ENCODE measurements around the gene WFDC9. TPM values are rescaled to one million over a fixed set of nuclear protein-coding genes. Genes with fewer than 3 reads are reported as not detected.
A peak's percentile ranks its signal among the peaks of the same experiment; 100 is the strongest.

The WFDC9 gene
- total RNA-seq, 2 donors from 2014 or later, result not detected

DNA sequence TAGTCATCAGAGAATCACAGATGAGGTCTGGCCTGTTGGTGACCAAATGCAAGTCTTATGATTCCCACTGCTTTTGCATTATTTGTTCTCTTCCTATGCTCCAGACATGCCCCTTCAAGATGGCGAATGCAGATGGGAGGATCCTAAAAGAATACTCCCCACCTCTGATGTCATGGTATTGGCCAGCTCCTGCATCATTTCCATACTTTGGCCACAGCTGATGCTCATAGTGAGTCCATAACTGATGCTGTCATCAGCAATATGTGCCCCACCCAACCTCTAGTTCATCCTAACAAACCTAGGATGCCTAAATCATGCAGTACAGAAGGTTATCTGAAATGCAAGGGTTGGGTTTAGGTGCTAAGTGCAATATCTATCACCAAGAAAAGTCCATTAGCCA, 5.4 kb upstream of the WFDC9 start:
- H3K4me1 ChIP-seq, result no peaks in the 10 kb centered on the region
- H3K27ac ChIP-seq, result no peak overlapping the region
- DNase-seq, result no peak
- intact Hi-C loops (cut with DNase I), result no loop called here
- H3K36me3 ChIP-seq, result no peaks in the 10 kb centered on the region
- no peaks in the 10 kb centered on the region for H3K27me3 ChIP-seq
- TF ChIP-seq, protein P1, sequence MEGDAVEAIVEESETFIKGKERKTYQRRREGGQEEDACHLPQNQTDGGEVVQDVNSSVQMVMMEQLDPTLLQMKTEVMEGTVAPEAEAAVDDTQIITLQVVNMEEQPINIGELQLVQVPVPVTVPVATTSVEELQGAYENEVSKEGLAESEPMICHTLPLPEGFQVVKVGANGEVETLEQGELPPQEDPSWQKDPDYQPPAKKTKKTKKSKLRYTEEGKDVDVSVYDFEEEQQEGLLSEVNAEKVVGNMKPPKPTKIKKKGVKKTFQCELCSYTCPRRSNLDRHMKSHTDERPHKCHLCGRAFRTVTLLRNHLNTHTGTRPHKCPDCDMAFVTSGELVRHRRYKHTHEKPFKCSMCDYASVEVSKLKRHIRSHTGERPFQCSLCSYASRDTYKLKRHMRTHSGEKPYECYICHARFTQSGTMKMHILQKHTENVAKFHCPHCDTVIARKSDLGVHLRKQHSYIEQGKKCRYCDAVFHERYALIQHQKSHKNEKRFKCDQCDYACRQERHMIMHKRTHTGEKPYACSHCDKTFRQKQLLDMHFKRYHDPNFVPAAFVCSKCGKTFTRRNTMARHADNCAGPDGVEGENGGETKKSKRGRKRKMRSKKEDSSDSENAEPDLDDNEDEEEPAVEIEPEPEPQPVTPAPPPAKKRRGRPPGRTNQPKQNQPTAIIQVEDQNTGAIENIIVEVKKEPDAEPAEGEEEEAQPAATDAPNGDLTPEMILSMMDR (IDR thresholded peaks at IDR 0.05), result no peak
- H3K9me3 ChIP-seq, result no peaks in the 10 kb centered on the region
- no peak overlapping the region for H3K9ac ChIP-seq (ENCODE audit: low read depth in 2 of 2, low read length in 2 of 2)
- H3K4me3 ChIP-seq, result no peak overlapping the region

DNA sequence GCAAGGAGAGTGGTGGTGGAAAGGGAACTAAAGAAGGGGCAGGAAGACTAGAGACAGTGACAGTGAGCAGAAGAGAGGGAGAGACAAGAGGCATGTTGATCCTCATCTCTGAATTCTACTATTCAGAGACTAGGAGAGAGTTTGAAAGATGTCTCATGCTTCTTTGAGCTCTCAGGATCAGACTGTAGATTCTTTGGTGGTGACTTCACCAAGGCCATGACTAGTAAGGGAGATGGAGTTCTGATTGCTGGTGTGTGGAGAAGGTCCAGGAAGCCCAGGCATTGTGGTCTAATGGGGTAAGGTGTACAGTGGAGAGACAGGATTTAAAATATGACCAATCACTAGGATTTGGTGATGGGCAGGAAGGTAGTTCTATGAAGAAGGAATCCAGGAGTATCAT, 713 bp downstream of the WFDC9 start:
- Histone ChIP-seq H3K27me3 (no peaks in the 10 kb centered on the region), H3K4me3 (no peak overlapping the region), H3K27ac (no peak overlapping the region), H3K4me1 (no peaks in the 10 kb centered on the region), H3K9ac (ENCODE audit: low read depth in 2 of 2, low read length in 2 of 2) (no peak overlapping the region), H3K36me3 (no peaks in the 10 kb centered on the region), H3K9me3 (no peaks in the 10 kb centered on the region)
- intact Hi-C loops (cut with DNase I), result no loop called here
- TF ChIP-seq, protein P1 (IDR thresholded peaks at IDR 0.05), result no peak
- DNase-seq, result no peak

DNA sequence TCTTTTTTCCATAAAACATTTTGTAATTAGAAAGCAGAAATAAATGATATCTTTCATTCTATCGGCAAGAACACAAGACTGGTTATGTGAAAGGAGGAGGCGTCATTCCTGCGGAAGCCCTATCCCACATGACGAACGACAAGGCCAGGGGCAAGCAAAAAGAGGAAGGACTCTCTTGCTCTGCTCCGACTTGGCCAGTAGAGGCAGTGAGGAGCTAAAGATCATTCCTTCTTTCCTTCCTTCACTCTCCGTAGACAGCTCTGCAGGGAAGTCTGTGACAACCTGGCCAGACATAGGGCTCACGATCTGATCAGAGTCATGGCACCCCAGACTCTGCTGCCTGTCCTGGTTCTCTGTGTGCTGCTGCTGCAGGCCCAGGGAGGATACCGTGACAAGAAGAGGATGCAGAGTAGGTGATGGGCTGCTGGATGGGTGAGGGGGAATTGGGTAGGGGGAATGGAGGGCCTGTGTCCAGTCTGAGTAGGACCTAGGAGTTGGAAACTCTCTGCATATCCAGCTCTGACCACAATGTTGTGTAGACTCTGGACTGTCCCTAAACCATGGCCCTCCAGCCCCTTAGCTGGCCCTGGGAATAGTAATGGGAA, 1.5 kb downstream of the WFDC9 start, which contains the start of gene WFDC10A:
WFDC10A (plus strand) TSS at position 244 of the 605 bp plus-strand sequence; CDS start at position 319, 75 bp downstream.
- H3K4me3 ChIP-seq, result no peak within 1 kb of the TSS
- H3K9me3 ChIP-seq, result no peaks in the 10 kb centered on the region
- TF ChIP-seq, protein P1 (IDR thresholded peaks at IDR 0.05), result peak; percentile 68
- H3K27me3 ChIP-seq, result no peaks in the 10 kb centered on the region
- no peak within 1 kb of the TSS for H3K9ac ChIP-seq (ENCODE audit: low read depth in 2 of 2, low read length in 2 of 2)
- intact Hi-C loops (cut with DNase I), result no loop called here
- H3K27ac ChIP-seq, result no peak within 1 kb of the TSS
- DNase-seq, result peak; percentile 54
- H3K36me3 ChIP-seq, result no peaks in the 10 kb centered on the region
- H3K4me1 ChIP-seq, result no peaks in the 10 kb centered on the region

DNA sequence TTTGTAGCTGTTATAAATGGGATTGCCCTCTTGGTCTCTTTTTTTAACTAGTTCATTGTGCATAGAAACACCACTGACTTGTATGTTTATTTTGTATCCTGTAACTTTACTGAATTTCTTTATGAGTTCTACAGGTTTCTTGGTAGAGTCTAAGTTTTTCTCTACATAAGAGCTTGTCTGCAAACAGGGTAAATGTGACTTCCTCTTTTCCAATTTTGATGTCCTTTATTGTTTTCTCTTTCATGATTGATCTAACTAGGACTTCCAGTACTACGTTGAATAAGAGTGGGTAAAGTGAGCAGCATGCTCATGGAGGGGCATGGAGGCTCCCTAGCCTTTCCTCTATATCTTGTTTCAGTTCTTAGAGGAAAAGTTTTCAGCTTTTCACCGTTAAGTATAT, 4.5 kb downstream of the WFDC9 start:
- Histone ChIP-seq H3K9ac (ENCODE audit: low read depth in 2 of 2, low read length in 2 of 2) (no peak overlapping the region), H3K4me3 (no peak overlapping the region), H3K9me3 (no peaks in the 10 kb centered on the region), H3K27ac (no peak overlapping the region), H3K4me1 (no peaks in the 10 kb centered on the region), H3K27me3 (no peaks in the 10 kb centered on the region), H3K36me3 (no peaks in the 10 kb centered on the region)
- no peak for DNase-seq
- intact Hi-C loops (cut with DNase I), result no loop called here
- TF ChIP-seq, protein P1 (IDR thresholded peaks at IDR 0.05), result no peak

GRCh38 chr20:45621593-45621992, 9.5 kb downstream of the WFDC9 start:
- DNase-seq, result peak; percentile 81
- H3K27ac ChIP-seq, result no peak overlapping the region
- no peaks in the 10 kb centered on the region for H3K4me1 ChIP-seq
- intact Hi-C loops (cut with DNase I), result no loop called here
- H3K9me3 ChIP-seq, result no peaks in the 10 kb centered on the region
- no peak overlapping the region for H3K9ac ChIP-seq (ENCODE audit: low read depth in 2 of 2, low read length in 2 of 2)
- no peak overlapping the region for H3K4me3 ChIP-seq
- no peaks in the 10 kb centered on the region for H3K27me3 ChIP-seq
- H3K36me3 ChIP-seq, result no peaks in the 10 kb centered on the region
- TF ChIP-seq, protein P1 (IDR thresholded peaks at IDR 0.05), result no peak

All from colonic mucosa (tissue), 4 donors.